WERI-Rb-1 (cell line): ENCODE results near the gene ABCC4.

Experiments
- DNase-seq: peaks from one replicate; pipeline ENCODE4 v3.0.0-alpha.2; 2020
- H3K27ac ChIP-seq: fragments of 250-450 bp; sonication (Bioruptor Pico); 2 replicates; pipeline ENCODE4 v1.5.1; 2020; ENCODE audit warnings: mild to moderate bottlenecking, moderate library complexity
- H3K27me3 ChIP-seq: fragments of 250-450 bp; sonication (Bioruptor Pico); 2 replicates; pipeline ENCODE4 v1.5.1; 2021; ENCODE audit warnings: mild to moderate bottlenecking, low read depth, moderate library complexity; ENCODE audit not compliant: insufficient read depth, severe bottlenecking
- H3K36me3 ChIP-seq: fragments of 250-450 bp; sonication (Bioruptor Pico); 2 replicates; pipeline ENCODE4 v1.5.1; 2020; ENCODE audit warnings: mild to moderate bottlenecking, moderate library complexity
- H3K4me3 ChIP-seq: 2 replicates; pipeline ENCODE4 v1.5.1; 2011; ENCODE audit warnings: low read depth, mild to moderate bottlenecking, control low read depth, low read length
- H3K9me3 ChIP-seq: fragments of 250-450 bp; sonication (Bioruptor Pico); 2 replicates; pipeline ENCODE4 v1.5.1; 2021; ENCODE audit warnings: mild to moderate bottlenecking, moderate library complexity; ENCODE audit not compliant: severe bottlenecking
- CTCF ChIP-seq: IDR thresholded peaks from 2 replicates; pipeline ENCODE4 v1.5.1; 2011; ENCODE audit warnings: low read depth, mild to moderate bottlenecking, control low read depth, inconsistent platforms, low read length

The ABCC4 gene

GRCh38 chr13:95246292-95247082, 54.8 kb downstream of the ABCC4 start:
- H3K4me3 ChIP-seq, result no peak overlapping the region
- no peak for TF ChIP-seq CTCF
- peaks cover 6% of the 10 kb centered on the region; the same call in 1 of the 2 replicates for H3K36me3 ChIP-seq
- H3K27me3 ChIP-seq, result no peaks in the 10 kb centered on the region
- peak; percentile 73 for DNase-seq
- H3K27ac ChIP-seq, result peak overlapping the region; percentile 69
- H3K9me3 ChIP-seq, result no peaks in the 10 kb centered on the region

- DNase-seq, result no peak
- Histone ChIP-seq H3K4me3 (no peak overlapping the region), H3K27me3 (no peaks in the 10 kb centered on the region), H3K27ac (peak overlapping the region; percentile 10), H3K9me3 (peaks cover 5% of the 10 kb centered on the region), H3K36me3 (peaks cover 6% of the 10 kb centered on the region; the same call in 1 of the 2 replicates)
- no peak for TF ChIP-seq CTCF
Observed at GRCh38 chr13:95245071-95245470, 56.2 kb downstream of the ABCC4 start.

GRCh38 chr13:95243207-95243606, 58.0 kb downstream of the ABCC4 start:
- DNase-seq, result no peak
- Histone ChIP-seq H3K4me3 (no peak overlapping the region), H3K9me3 (peaks cover 5% of the 10 kb centered on the region), H3K27me3 (no peaks in the 10 kb centered on the region), H3K36me3 (peaks cover 6% of the 10 kb centered on the region), H3K27ac (no peak overlapping the region)
- no peak for TF ChIP-seq CTCF

GRCh38 chr13:95241321-95241720, 59.9 kb downstream of the ABCC4 start:
- 0 out of 2 replicates have a peak, but pooled peaks have one; percentile 14 for TF ChIP-seq CTCF
- Histone ChIP-seq H3K27ac (no peak overlapping the region), H3K9me3 (peaks cover 5% of the 10 kb centered on the region), H3K36me3 (peaks cover 10% of the 10 kb centered on the region), H3K4me3 (no peak overlapping the region), H3K27me3 (no peaks in the 10 kb centered on the region)
- no peak for DNase-seq

GRCh38 chr13:95239283-95239682, 62.0 kb downstream of the ABCC4 start:
- Histone ChIP-seq H3K9me3 (peaks cover 5% of the 10 kb centered on the region), H3K27me3 (no peaks in the 10 kb centered on the region), H3K27ac (no peak overlapping the region), H3K36me3 (peaks cover 5% of the 10 kb centered on the region), H3K4me3 (no peak overlapping the region)
- no peak for DNase-seq
- TF ChIP-seq CTCF, result no peak
